Neural cell (in vitro differentiated cells): ENCODE results near the gene ERCC5. TPM values are rescaled to one million over a fixed set of nuclear protein-coding genes. Genes with fewer than 3 reads are reported as not detected.

Experiments used
- polyA plus RNA-seq: library from polyadenylated mRNA; depleted of rRNA; stranded (reverse); fragments of >200 nt; gene quantifications from 2 replicates; pipeline ENCODE4 v1.2.3, GENCODE V29; 2014

Gene ERCC5
- polyA plus RNA-seq, 1 donor from 2014 or later, result 67.5 TPM

Other genes starting within 250 kb of the ERCC5 start
- gene TPP2, start 249.0 kb upstream of the ERCC5 start, polyA plus RNA-seq, result 42.7 and 45.4 TPM in 2 replicates
- gene METTL21C, start 151.0 kb upstream of the ERCC5 start, polyA plus RNA-seq, result not detected in 2 replicates
- gene TEX30, start 72.2 kb upstream of the ERCC5 start, polyA plus RNA-seq, result 16.4 and 29.9 TPM in 2 replicates
- 31.7 and 51.7 TPM in 2 replicates for gene POGLUT2, start 47.1 kb upstream of the ERCC5 start, polyA plus RNA-seq
- 57.7 and 60.7 TPM in 2 replicates for gene BIVM, start 46.9 kb upstream of the ERCC5 start, polyA plus RNA-seq
- gene SLC10A2, start 220.4 kb downstream of the ERCC5 start, polyA plus RNA-seq, result not detected in 2 replicates